MCF 10A (cell line): Measurements from ENCODE around the gene SLC19A3. TPM values are rescaled to one million over a fixed set of nuclear protein-coding genes. Genes with fewer than 3 reads are reported as not detected.
"Not testable (repeated sequence)": the region's sequence is repeated elsewhere in the genome, so short reads cannot be mapped to it uniquely, and the experiment has no call there.

ENCODE experiments used
- BruUV-seq: library from RNA; stranded (reverse); fragments of 400-500 nt; replicated peaks from 2 replicates; lab custom pipeline; 2021; lab: Mats Ljungman, UMichigan
- CTCF ChIA-PET: fragments of 300-600 bp; sonication (Branson Sonifier 250); formaldehyde crosslinking; extraction: SDS; loops from one replicate; lab custom pipeline; 2021; ENCODE audit warnings: antibody characterized with exemption, inconsistent platforms; lab: Yijun Ruan, JAX
- POLR2A ChIA-PET: fragments of 300-600, 350-650 bp; sonication (Branson Sonifier 250); formaldehyde crosslinking; extraction: SDS; loops from one replicate; lab custom pipeline; 2020; ENCODE audit warnings: antibody characterized with exemption, inconsistent platforms; lab: Yijun Ruan, JAX
- DNase-seq: peaks from one replicate; pipeline ENCODE4 v3.0.0-alpha.2; 2018; ENCODE audit not compliant: unreplicated experiment
- H3K27ac Mint-ChIP-seq: one replicate; pipeline ENCODE4 v1.8.0; 2022; ENCODE audit warnings: mild to moderate bottlenecking, low read depth, mixed read lengths; ENCODE audit not compliant: unreplicated experiment
- H3K27me3 Mint-ChIP-seq: one replicate; pipeline ENCODE4 v1.8.0; 2022; ENCODE audit warnings: mixed read lengths; ENCODE audit not compliant: insufficient read depth, unreplicated experiment
- H3K36me3 Mint-ChIP-seq: one replicate; pipeline ENCODE4 v1.8.0; 2022; ENCODE audit warnings: mild to moderate bottlenecking, moderate library complexity, mixed read lengths; ENCODE audit not compliant: insufficient read depth, unreplicated experiment
- H3K4me1 Mint-ChIP-seq: one replicate; pipeline ENCODE4 v1.8.0; 2022; ENCODE audit warnings: mixed read lengths; ENCODE audit not compliant: insufficient read depth, unreplicated experiment
- H3K4me3 Mint-ChIP-seq: one replicate; pipeline ENCODE4 v1.8.0; 2022; ENCODE audit warnings: mild to moderate bottlenecking, moderate library complexity, mixed read lengths; ENCODE audit not compliant: unreplicated experiment
- H3K9me3 Mint-ChIP-seq: one replicate; pipeline ENCODE4 v1.8.0; 2022; ENCODE audit warnings: mixed read lengths; ENCODE audit not compliant: unreplicated experiment
- intact Hi-C: fragments of 100-400 bp; cut with micrococcal nuclease; formaldehyde crosslinking; loops from 2 replicates; pipeline ENCODE4 v1.14.1; 2022
- total RNA-seq: library from RNA; stranded (reverse); gene quantifications from 2 replicates; pipeline ENCODE4 v1.2.3, GENCODE V29; 2022
- TF ChIP-seq, protein P1 (sequence below): fragments of 200-600 bp; IDR thresholded peaks from one replicate; pipeline ENCODE4 v1.8.0; 2022; ENCODE audit warnings: antibody characterized with exemption, mild to moderate bottlenecking; ENCODE audit not compliant: unreplicated experiment

The SLC19A3 gene
- total RNA-seq, 1 experiment from 2014 or later: not detected

DNA sequence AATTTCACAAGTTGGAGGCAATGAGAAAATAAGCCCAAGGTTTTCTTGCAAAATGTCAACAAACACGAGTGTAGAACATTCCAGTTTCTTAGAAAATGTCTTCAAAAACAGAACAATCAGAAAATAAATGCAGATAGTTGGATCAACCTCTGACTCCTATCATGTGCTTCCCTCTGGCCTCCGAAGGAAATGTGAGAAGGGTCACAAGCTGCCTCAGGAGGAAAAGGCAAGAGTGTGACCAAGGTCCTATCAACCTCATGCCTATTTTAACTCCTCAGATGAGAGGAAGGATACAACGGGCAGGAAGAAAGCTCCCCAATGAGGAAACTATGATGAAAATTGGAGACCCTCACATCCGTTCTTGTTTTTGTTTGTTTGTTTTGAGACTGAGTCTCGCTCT lies 43.3 kb downstream of the SLC19A3 start:
- Mint-ChIP-seq H3K9me3 (no peaks in the 10 kb centered on the region), H3K36me3 (no peaks in the 10 kb centered on the region), H3K27ac (no peak overlapping the region), H3K4me1 (no peaks in the 10 kb centered on the region), H3K4me3 (no peak overlapping the region), H3K27me3 (no peaks in the 10 kb centered on the region)
- TF ChIP-seq, protein P1, sequence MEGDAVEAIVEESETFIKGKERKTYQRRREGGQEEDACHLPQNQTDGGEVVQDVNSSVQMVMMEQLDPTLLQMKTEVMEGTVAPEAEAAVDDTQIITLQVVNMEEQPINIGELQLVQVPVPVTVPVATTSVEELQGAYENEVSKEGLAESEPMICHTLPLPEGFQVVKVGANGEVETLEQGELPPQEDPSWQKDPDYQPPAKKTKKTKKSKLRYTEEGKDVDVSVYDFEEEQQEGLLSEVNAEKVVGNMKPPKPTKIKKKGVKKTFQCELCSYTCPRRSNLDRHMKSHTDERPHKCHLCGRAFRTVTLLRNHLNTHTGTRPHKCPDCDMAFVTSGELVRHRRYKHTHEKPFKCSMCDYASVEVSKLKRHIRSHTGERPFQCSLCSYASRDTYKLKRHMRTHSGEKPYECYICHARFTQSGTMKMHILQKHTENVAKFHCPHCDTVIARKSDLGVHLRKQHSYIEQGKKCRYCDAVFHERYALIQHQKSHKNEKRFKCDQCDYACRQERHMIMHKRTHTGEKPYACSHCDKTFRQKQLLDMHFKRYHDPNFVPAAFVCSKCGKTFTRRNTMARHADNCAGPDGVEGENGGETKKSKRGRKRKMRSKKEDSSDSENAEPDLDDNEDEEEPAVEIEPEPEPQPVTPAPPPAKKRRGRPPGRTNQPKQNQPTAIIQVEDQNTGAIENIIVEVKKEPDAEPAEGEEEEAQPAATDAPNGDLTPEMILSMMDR: no peak
- BruUV-seq: no TSS peak
- CTCF ChIA-PET: interaction anchor here (0.6 kb wide), 1 partner anchor 92 kb away, joined by 4 read pairs; no protein-coding TSS in a partner anchor
- DNase-seq: no peak
- intact Hi-C loops: no loop called here
- POLR2A ChIA-PET: no interaction called here

- H3K4me1 Mint-ChIP-seq, H3K36me3 Mint-ChIP-seq: not testable (repeated sequence)
Measured at GRCh38 chr2:227673620-227674019, 44.2 kb downstream of the SLC19A3 start.

DNA sequence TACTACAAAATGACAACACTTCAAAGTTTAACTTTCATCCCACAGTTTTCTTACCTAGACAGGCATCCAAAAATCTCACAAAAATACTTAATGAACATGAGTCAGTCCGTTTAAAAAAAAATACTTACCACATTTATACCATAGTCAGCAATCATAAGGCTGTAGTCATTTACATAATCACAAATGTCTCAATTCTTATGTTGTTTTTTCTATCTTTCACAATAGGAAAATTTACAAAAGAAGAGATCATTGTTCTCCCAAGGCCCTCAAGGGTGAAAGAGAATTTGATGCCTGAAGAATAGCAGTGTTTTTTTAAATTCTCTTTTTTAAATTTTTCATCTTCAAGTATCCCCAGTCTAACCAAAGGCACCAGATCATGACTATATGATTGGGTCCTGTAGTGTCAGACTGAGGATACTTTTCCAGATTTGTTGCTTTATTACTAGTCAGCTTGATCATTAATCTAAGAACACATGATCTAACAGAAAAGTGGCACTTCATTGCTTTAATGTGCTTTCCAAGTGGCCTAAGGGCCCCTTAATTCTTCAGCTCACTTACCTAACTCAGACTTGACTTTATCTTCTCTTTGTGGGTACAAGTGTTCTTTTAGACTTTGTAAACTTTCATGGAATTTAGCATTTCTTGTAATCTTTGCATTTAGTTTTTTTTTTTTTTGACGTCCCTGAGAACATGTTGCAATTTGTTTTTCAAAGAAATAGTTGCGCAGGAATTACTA lies 46.5 kb downstream of the SLC19A3 start:
- Mint-ChIP-seq H3K27ac (no peak overlapping the region), H3K27me3 (no peaks in the 10 kb centered on the region), H3K4me3 (no peak overlapping the region), H3K4me1 (no peaks in the 10 kb centered on the region), H3K9me3 (no peaks in the 10 kb centered on the region), H3K36me3 (no peaks in the 10 kb centered on the region)
- peak; percentile 36 for DNase-seq
- TF ChIP-seq, protein P1: no peak
- no TSS peak for BruUV-seq
- ChIA-PET POLR2A (no interaction called here), CTCF (interaction anchor here (0.8 to 2.2 kb wide), 3 partner anchors 32 to 94 kb away, joined by 3 to 8 read pairs (median 3); no protein-coding TSS in a partner anchor)
- intact Hi-C loops: no loop called here

More at GRCh38 chr2:227673620-227674019, 44.2 kb downstream of the SLC19A3 start:
- intact Hi-C loops, H3K9me3 Mint-ChIP-seq, H3K27me3 Mint-ChIP-seq, DNase-seq, POLR2A ChIA-PET, H3K4me3 Mint-ChIP-seq, BruUV-seq, H3K27ac Mint-ChIP-seq: not testable (repeated sequence)
- CTCF ChIA-PET: interaction anchor here (0.7 kb wide), 1 partner anchor 86 kb away, joined by 3 read pairs; no protein-coding TSS in a partner anchor

GRCh38 chr2:227666631-227667170 lies 51.1 kb downstream of the SLC19A3 start, which contains the start of gene SCYGR5:
Gene SCYGR5 (plus strand): TSS chr2:227666804. CDS start chr2:227666804, 0 bp downstream.
- H3K27ac Mint-ChIP-seq, H3K4me3 Mint-ChIP-seq, H3K36me3 Mint-ChIP-seq, BruUV-seq, H3K9me3 Mint-ChIP-seq, intact Hi-C loops, POLR2A ChIA-PET, H3K4me1 Mint-ChIP-seq, H3K27me3 Mint-ChIP-seq, DNase-seq: not testable (repeated sequence)
- CTCF ChIA-PET: interaction anchor here (0.6 to 1.9 kb wide), 4 partner anchors 99 to 195 kb away, joined by 3 to 10 read pairs (median 3); no protein-coding TSS in a partner anchor
